NCI-H2196 treated with DMSO at 0.1 percent for 48 hours (cell line): ENCODE results near the gene THSD7A.

Source experiments
- DNase-seq: peaks from one replicate; lab custom pipeline; 2025; ENCODE audit not compliant: unreplicated experiment; lab: John Stamatoyannopoulos, UW

THSD7A gene

GRCh38 chr7:11817111-11817740 lies 14.8 kb downstream of the THSD7A start:
- DNase-seq = no peak

- DNase-seq = no peak
Measured at GRCh38 chr7:11811709-11812108, 20.3 kb downstream of the THSD7A start.

- no peak for DNase-seq
Measured at GRCh38 chr7:11810043-11810625, 21.9 kb downstream of the THSD7A start.

GRCh38 chr7:11807000-11807399 lies 25.0 kb downstream of the THSD7A start:
- DNase-seq = no peak

- DNase-seq = no peak
Measured at GRCh38 chr7:11804621-11805020, 27.4 kb downstream of the THSD7A start.

GRCh38 chr7:11795231-11795630 lies 36.8 kb downstream of the THSD7A start:
- DNase-seq = no peak

- DNase-seq = no peak
Measured at GRCh38 chr7:11792166-11792565, 39.8 kb downstream of the THSD7A start.

GRCh38 chr7:11788568-11788967 lies 43.4 kb downstream of the THSD7A start:
- DNase-seq = no peak

- no peak for DNase-seq
Measured at GRCh38 chr7:11787534-11787933, 44.5 kb downstream of the THSD7A start.

GRCh38 chr7:11786186-11786585 lies 45.8 kb downstream of the THSD7A start:
- DNase-seq = no peak

- DNase-seq = no peak
Measured at GRCh38 chr7:11784769-11785536, 47.0 kb downstream of the THSD7A start.

GRCh38 chr7:11779864-11780674 lies 51.9 kb downstream of the THSD7A start:
- DNase-seq = no peak

- DNase-seq = no peak
Measured at GRCh38 chr7:11776039-11776438, 56.0 kb downstream of the THSD7A start.

GRCh38 chr7:11775401-11775800 lies 56.6 kb downstream of the THSD7A start:
- no peak for DNase-seq

- DNase-seq = no peak
Measured at GRCh38 chr7:11768263-11768662, 63.7 kb downstream of the THSD7A start.

- no peak for DNase-seq
Measured at GRCh38 chr7:11767148-11767547, 64.8 kb downstream of the THSD7A start.

GRCh38 chr7:11760372-11760771 lies 71.6 kb downstream of the THSD7A start:
- DNase-seq = no peak

- DNase-seq = no peak
Measured at GRCh38 chr7:11758627-11759111, 73.3 kb downstream of the THSD7A start.

GRCh38 chr7:11757153-11757552 lies 74.8 kb downstream of the THSD7A start:
- no peak for DNase-seq

- no peak for DNase-seq
Measured at GRCh38 chr7:11754933-11755332, 77.1 kb downstream of the THSD7A start.

GRCh38 chr7:11754123-11754522 lies 77.9 kb downstream of the THSD7A start:
- DNase-seq = no peak
